Spinal cord (tissue), 10 donors: Measurements from ENCODE around the gene GCNT2. TPM values are rescaled to one million over a fixed set of nuclear protein-coding genes. Genes with fewer than 3 reads are reported as not detected.

Source experiments
- DNase-seq, 6 donors: peaks; one replicate each; pipeline versions ENCODE4 v3.0.0 to v3.0.0-alpha.2; 2013 to 2015; ENCODE audit warnings: low spot score in 6 of 6, low read depth in 4 of 6
- H3K27ac ChIP-seq: one replicate; pipeline ENCODE4 v1.5.1; 2013; ENCODE audit warnings: low read depth, low read length, control low read depth
- H3K27me3 ChIP-seq: one replicate; pipeline ENCODE4 v1.6.1; 2013; ENCODE audit warnings: low read length; ENCODE audit not compliant: control insufficient read depth, insufficient read depth
- H3K36me3 ChIP-seq: one replicate; pipeline ENCODE4 v1.6.1; 2013; ENCODE audit warnings: low read length; ENCODE audit not compliant: control insufficient read depth, insufficient read depth
- H3K4me1 ChIP-seq: one replicate; pipeline ENCODE4 v1.6.1; 2013; ENCODE audit warnings: low read length; ENCODE audit not compliant: control insufficient read depth, insufficient read depth
- H3K4me3 ChIP-seq: one replicate; pipeline ENCODE4 v1.5.1; 2013; ENCODE audit warnings: low read depth, low read length, control low read depth
- H3K9me3 ChIP-seq: one replicate; pipeline ENCODE4 v1.6.1; 2013; ENCODE audit warnings: low read length; ENCODE audit not compliant: control insufficient read depth, insufficient read depth
- WGBS: methylation state at CpG from one replicate; pipeline ENCODE4 v1.1.5; 2013; ENCODE audit warnings: missing lambda C conversion rate; ENCODE audit not compliant: insufficient coverage; 5-methylcytosine and 5-hydroxymethylcytosine counted together
- long read RNA-seq, 4 donors: transcript quantifications; one replicate each; lab custom pipeline, GENCODE V29; 2026
- polyA plus RNA-seq, 2 donors: library from polyadenylated mRNA; unstranded; fragments of 120-200 nt; gene quantifications; one replicate each; pipeline ENCODE4 v1.2.1, GENCODE V29; 2013; ENCODE audit not compliant: insufficient read length in 2 of 2
- total RNA-seq, 2 donors: library from RNA; depleted of rRNA in 1 of 2; stranded (reverse); fragments of 120-200 nt in 1 of 2; fragments of >200 nt in 1 of 2; gene quantifications; one replicate each; pipeline versions ENCODE4 v1.2.3 to v1.2.4, GENCODE V29; 2013 to 2014
- donor health status: healthy.

The GCNT2 gene
- total RNA-seq: 10 to 100 TPM; 16.8 to 28.8 TPM
- polyA plus RNA-seq: 1 to 10 TPM; 7.9 to 9.5 TPM
- long read RNA-seq, donor 1, full-length matches to known transcripts: 3 of 3 reads
- long read RNA-seq, donor 1, partial matches to known transcripts: 0 of 3 reads
- long read RNA-seq, donor 1, other reads (novel, unspliced or antisense): 0 of 3 reads
- long read RNA-seq, donor 2, full-length matches to known transcripts: 1 of 1 reads
- long read RNA-seq, donor 2, partial matches to known transcripts: 0 of 1 reads
- long read RNA-seq, donor 2, other reads (novel, unspliced or antisense): 0 of 1 reads
- long read RNA-seq, donor 3, full-length matches to known transcripts: 1 of 1 reads
- long read RNA-seq, donor 3, partial matches to known transcripts: 0 of 1 reads
- long read RNA-seq, donor 3, other reads (novel, unspliced or antisense): 0 of 1 reads
- long read RNA-seq, donor 4, full-length matches to known transcripts: 2 of 2 reads
- long read RNA-seq, donor 4, partial matches to known transcripts: 0 of 2 reads
- long read RNA-seq, donor 4, other reads (novel, unspliced or antisense): 0 of 2 reads

GRCh38 chr6:10521104-10521808 lies at the start of gene GCNT2:
TSS of gene GCNT2 (plus strand) at chr6:10521351. CDS start at chr6:10528912, 7,561 bp downstream.
- no peaks in the 10 kb centered on the region for H3K27me3 ChIP-seq
- 37% methylated on average over 7 of the region's 12 CpGs for WGBS
- H3K27ac ChIP-seq: no peak within 1 kb of the TSS
- no peaks in the 10 kb centered on the region for H3K4me1 ChIP-seq
- no peak within 1 kb of the TSS for H3K4me3 ChIP-seq
- peak in 1 of 6 donors; percentile 25 for DNase-seq
- no peaks in the 10 kb centered on the region for H3K9me3 ChIP-seq
- H3K36me3 ChIP-seq: no peaks in the 10 kb centered on the region

DNA sequence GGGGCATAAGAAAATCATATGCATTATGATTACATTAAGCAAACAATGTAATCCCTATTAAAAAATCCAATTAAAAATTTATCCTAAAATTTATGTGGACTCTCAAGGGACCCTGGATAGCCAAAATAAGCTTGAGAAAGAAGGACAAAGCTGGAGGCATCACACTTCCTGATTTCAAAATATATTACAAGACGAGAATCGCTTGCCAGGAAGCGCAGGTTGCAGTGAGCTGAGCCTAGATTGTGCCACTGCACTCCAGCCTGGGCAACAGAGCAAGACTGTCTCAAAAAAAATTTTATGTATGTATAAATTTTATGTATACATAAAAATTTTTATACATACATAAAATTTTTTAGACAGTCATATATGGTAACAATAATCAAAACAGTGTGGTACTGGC lies 48.5 kb upstream of the GCNT2 start:
- DNase-seq: no peak
- Histone ChIP-seq H3K27ac (no peak overlapping the region), H3K4me1 (no peaks in the 10 kb centered on the region), H3K27me3 (no peaks in the 10 kb centered on the region), H3K4me3 (no peak overlapping the region), H3K9me3 (no peaks in the 10 kb centered on the region), H3K36me3 (no peaks in the 10 kb centered on the region)
- WGBS: no CpG with 5 or more reads among the region's 3 CpGs

DNA sequence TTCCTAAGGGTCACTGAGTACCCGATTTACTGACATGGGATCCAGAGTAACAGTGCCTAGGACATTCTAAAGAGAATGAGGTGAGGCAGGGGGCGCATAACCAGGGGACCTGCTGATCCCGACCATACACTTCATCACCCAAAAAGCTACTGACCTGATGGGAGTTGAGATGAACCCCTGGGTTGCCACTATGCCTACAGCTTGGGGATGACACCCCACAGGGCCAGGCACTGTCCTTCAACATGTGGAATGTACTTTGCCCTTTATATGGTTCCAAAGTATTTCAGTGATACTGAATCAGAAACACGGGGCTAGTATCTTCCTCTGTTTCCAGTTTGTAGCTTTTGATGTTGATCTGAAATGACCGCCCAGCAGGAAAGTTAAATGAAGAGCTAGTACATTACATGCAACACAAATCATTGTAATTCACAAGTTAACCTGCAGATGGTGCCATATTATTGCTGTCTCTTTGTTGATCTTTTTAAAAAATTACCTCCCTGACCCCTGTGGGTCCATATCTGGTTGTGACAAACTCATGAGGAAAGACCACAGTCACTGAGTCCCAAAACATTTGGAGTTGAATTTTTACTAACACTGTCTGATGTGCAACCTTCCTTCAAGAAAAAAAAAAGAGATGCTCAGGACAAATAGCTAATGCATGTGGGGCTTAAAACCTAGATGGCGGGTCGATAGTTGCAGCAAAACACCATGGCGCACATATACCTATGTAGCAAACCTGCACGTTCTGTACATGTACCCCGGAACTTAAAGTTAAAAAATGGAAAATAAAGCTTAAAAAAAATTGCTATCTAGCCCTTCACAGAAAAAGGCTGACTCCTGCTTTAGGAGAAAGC lies 42.7 kb upstream of the GCNT2 start:
- 75% methylated on average over 7 of the region's 10 CpGs for WGBS
- H3K27me3 ChIP-seq: no peaks in the 10 kb centered on the region
- H3K9me3 ChIP-seq: no peaks in the 10 kb centered on the region
- H3K4me1 ChIP-seq: no peaks in the 10 kb centered on the region
- DNase-seq: peak in 5 of 6 donors; percentile 11 to 63 (median 17)
- H3K36me3 ChIP-seq: no peaks in the 10 kb centered on the region
- H3K4me3 ChIP-seq: no peak overlapping the region
- H3K27ac ChIP-seq: no peak overlapping the region

DNA sequence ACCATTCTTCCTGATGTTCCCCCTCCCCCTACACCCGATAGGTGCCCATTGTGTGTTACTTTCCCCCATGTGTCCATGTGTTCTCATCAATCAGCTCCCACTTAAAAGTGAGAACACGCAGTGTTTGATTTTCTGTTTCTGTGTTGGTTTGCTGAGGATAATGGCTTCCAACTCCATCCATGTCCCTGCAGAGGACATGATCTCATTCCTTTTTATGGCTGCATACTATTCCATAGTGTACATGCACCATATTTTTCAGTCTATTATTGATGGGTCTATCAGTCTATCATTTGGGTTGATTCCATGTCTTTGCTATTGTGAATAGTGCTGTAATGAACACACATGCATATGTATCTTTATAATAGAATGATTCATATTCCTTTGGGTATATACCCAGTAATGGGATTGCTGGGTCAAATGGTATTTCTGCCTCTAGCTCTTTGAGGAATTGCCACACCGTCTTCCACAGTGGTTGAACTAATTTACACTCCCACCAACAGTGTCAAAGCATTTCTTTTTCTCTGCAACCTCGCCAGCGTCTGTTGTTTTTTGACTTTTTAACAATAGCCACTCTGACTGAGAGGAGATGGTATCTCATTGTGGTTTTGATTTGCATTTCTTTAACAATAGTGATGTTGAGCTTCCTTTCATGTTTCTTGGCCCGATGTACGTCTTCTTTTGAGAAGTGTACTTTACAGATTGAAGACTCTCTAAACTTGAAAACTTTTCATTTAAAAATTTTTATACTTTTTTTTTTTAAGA lies 41.0 kb upstream of the GCNT2 start:
- H3K4me1 ChIP-seq: no peaks in the 10 kb centered on the region
- H3K9me3 ChIP-seq: no peaks in the 10 kb centered on the region
- DNase-seq: no peak
- H3K4me3 ChIP-seq: no peak overlapping the region
- H3K27ac ChIP-seq: no peak overlapping the region
- H3K36me3 ChIP-seq: no peaks in the 10 kb centered on the region
- H3K27me3 ChIP-seq: no peaks in the 10 kb centered on the region
- no CpG with 5 or more reads among the region's 7 CpGs for WGBS

DNA sequence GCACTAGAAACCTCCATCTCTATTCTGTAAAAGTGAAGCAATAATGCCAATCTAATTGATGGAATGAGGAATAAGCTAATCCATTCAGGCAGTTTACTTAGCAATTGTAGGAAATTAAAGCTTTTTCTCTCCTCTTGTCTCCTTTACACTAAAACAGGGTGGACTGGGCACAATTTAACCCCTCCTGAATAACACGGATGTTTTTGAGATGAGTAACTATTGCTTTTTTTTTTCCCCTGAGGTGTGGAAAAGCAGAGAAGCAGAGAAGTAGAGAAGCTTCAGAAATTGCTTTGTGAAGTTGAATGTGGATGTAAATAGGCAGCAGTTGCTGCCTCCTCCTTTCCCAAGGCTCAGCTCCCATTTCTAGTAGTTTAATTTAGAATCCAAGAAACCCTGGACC lies 40.0 kb upstream of the GCNT2 start:
- Histone ChIP-seq H3K27me3 (no peaks in the 10 kb centered on the region), H3K9me3 (no peaks in the 10 kb centered on the region), H3K36me3 (no peaks in the 10 kb centered on the region), H3K4me3 (no peak overlapping the region), H3K4me1 (no peaks in the 10 kb centered on the region), H3K27ac (no peak overlapping the region)
- WGBS: no CpG with 5 or more reads among the region's 1 CpG
- DNase-seq: no peak

DNA sequence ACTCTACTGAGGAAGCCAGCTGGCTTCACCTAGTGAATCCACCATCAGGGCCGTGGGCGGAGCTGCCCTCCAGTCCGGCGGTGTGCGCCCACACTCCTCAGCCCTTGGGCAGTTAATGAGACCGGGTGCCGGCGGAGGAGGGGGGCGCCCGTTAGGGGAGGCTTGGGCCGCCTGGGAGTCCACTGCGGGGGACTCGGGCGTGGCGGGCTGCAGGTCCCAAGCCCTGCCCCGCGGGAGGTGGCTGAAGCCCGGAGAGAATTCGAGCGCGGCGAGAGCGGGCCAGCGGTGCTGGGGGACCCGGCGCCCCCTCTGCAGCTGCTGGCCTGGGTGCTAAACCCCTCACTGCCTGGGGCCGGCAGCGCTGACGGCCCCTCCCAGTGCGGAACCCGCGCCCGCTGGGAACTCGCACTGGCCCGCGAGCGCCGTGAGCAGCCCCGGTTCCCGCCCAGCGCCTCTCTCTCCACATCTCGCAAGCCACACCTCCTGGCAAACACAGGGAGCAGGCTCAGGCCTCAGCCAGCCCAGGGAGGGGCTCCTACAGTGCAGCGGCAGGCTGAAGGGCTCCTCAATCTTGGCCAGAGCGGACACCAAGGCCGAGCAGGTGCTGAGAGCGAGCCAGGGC lies 38.4 kb upstream of the GCNT2 start:
- DNase-seq: no peak
- Histone ChIP-seq H3K36me3 (no peaks in the 10 kb centered on the region), H3K27me3 (peaks cover 3% of the 10 kb centered on the region), H3K4me1 (no peaks in the 10 kb centered on the region), H3K9me3 (no peaks in the 10 kb centered on the region), H3K27ac (no peak overlapping the region), H3K4me3 (no peak overlapping the region)
- WGBS: 97% methylated on average over 46 of the region's 46 CpGs

DNA sequence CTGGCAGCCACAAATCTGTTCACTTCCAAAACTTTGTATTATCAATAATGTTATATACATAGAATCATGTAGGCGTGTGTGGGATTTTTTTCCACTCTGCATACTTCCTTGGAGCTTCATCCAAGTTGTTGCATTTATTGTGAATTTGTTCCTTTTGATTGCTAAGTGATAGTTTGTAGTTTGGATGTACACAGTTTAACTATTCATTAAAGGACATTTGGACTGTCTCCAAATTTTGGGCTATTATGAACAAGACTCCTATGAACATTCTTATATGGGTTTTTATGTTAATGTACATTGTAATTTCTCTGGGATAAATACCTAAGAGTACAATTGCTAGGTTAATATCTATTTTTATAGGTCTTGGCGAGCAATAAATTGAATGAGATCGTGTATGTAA lies 36.2 kb upstream of the GCNT2 start:
- H3K27ac ChIP-seq: no peak overlapping the region
- no peaks in the 10 kb centered on the region for H3K36me3 ChIP-seq
- no peaks in the 10 kb centered on the region for H3K4me1 ChIP-seq
- H3K9me3 ChIP-seq: no peaks in the 10 kb centered on the region
- no peak overlapping the region for H3K4me3 ChIP-seq
- H3K27me3 ChIP-seq: peaks cover 9% of the 10 kb centered on the region
- WGBS: no CpG with 5 or more reads among the region's 3 CpGs
- DNase-seq: peak in 1 of 6 donors; percentile 76

GRCh38 chr6:10485406-10485805 lies 35.7 kb upstream of the GCNT2 start:
- WGBS: 46% methylated on average over 3 of the region's 7 CpGs
- Histone ChIP-seq H3K9me3 (no peaks in the 10 kb centered on the region), H3K36me3 (no peaks in the 10 kb centered on the region), H3K4me1 (no peaks in the 10 kb centered on the region), H3K4me3 (no peak overlapping the region), H3K27ac (no peak overlapping the region), H3K27me3 (peaks cover 9% of the 10 kb centered on the region)
- DNase-seq: peak in 1 of 6 donors; percentile 25
